Motor neuron (in vitro differentiated cells): ENCODE measurements around the gene NECTIN1. TPM values are rescaled to one million over a fixed set of nuclear protein-coding genes. Genes with fewer than 3 reads are reported as not detected.

ENCODE experiments used
- ATAC-seq, 8 experiments: fragments of 200-7000 bp; cut with Tn5 transposase; replicated peaks in 6 of 8; 2 replicates each; pipeline ENCODE4 v1.8.0; 2021; ENCODE audit warnings: mild to moderate bottlenecking in 8 of 8, moderate library complexity in 8 of 8
- H3K27ac ChIP-seq, 2 donors: fragments of 250-450 bp; sonication (Bioruptor Pico); 2 replicates each; pipeline ENCODE4 v1.9.0; 2021; ENCODE audit warnings: antibody characterized with exemption in 2 of 2, mild to moderate bottlenecking in 2 of 2, moderate library complexity in 1 of 2
- H3K4me1 ChIP-seq, 2 donors: fragments of 250-450 bp; sonication (Bioruptor Pico); replicated peaks in 1 of 2; 2 replicates each; pipeline ENCODE4 v1.6.1; 2021; ENCODE audit warnings: antibody characterized with exemption in 2 of 2, mild to moderate bottlenecking in 2 of 2, moderate library complexity in 1 of 2
- H3K4me3 ChIP-seq, 5 donors: fragments of 250-450 bp; sonication (Bioruptor Pico); 2 replicates each; pipeline ENCODE4 v1.9.0; 2021; ENCODE audit warnings: antibody characterized with exemption in 5 of 5, mild to moderate bottlenecking in 5 of 5, moderate library complexity in 4 of 5
- WGBS, 10 experiments: fragments of 450-650 bp; shearing (Covaris generic); methylation state at CpG; one replicate each; pipeline ENCODE4 v1.0.0; 2022; 5-methylcytosine and 5-hydroxymethylcytosine counted together
- in situ Hi-C, 9 experiments: fragments of 400-800 bp; cut with MboI; loops; one replicate each; pipeline ENCODE4 v1.15.0; 2021; ENCODE audit warnings: low sequenced_read_pairs in 9 of 9, low pct_unique_long_range_greater_than_20kb in 2 of 9; ENCODE audit not compliant: unreplicated experiment in 9 of 9
- total RNA-seq, 8 experiments: library from RNA; unstranded; fragments of 300-600 nt; gene quantifications; 2 replicates each; pipeline versions ENCODE4 v1.2.3 to v1.2.4, GENCODE V29; 2022

Gene NECTIN1
- total RNA-seq, 8 experiments from 2014 or later: 7.2 to 35.9 (median 19.1) TPM

GRCh38 chr11:119643876-119644225 lies 85.1 kb downstream of the NECTIN1 start:
- in situ Hi-C loops: no loop called here
- H3K4me3 ChIP-seq: no peak overlapping the region
- H3K27ac ChIP-seq: no peak overlapping the region
- no CpG with 5 or more reads among the region's 5 CpGs for WGBS, 10 experiments
- peak in 1 of 8 experiments; percentile 27 for ATAC-seq
- peaks cover 7 to 21% of the 10 kb centered on the region in 2 donors for H3K4me1 ChIP-seq

- in situ Hi-C loops: no loop called here
- 18 to 84% (median 60%) methylated on average over 1 to 5 of the region's 10 CpGs; no CpG with 5 or more reads in 4 of the 10 experiments for WGBS, 10 experiments
- ATAC-seq: peak in 3 of 8 experiments; percentile 12 to 49 (median 30)
These were observed 85.7 kb downstream of the NECTIN1 start for GRCh38 chr11:119643212-119643875.

DNA sequence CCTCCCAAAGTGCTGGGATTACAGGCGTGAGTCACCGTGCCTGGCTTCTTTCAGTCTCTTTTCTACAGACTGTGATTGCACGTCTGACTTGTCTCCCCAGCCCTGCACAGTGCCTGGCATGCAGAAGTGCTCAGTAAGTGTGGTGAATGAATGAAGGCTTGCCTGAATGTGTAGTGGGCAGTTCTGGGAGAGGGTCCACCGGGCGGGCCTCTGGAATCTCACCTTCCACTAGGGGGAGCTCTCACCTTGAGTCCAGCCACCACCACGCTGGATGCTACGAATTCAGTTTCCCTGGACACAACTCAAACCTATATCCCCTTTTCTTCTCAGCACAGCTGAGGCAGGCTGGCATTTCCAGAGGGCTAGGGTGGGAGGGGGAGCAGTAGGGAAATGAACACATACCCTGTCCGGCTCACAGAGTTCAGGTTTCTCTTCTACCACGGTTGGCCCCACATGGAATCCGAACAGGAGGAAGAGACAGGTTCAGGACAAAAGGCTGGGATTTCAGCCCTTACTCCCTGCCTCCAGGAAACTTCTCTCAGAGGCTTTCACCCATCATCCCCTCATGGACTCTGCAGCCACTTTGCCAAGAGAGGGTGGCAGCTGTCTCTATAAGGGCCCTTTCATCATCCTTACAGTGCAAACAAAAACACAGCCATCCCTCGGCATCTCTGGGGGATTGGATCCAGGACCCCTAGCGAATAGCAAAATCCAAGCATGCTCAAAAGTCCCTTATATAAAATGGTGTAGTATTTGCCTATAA lies 86.8 kb downstream of the NECTIN1 start:
- 51 to 100% (median 100%) methylated on average over 1 to 2 of the region's 12 CpGs; no CpG with 5 or more reads in 5 of the 10 experiments for WGBS, 10 experiments
- in situ Hi-C loops: no loop called here
- H3K27ac ChIP-seq: no peak overlapping the region
- H3K4me1 ChIP-seq: peaks cover 7 to 21% of the 10 kb centered on the region in 2 donors
- no peak overlapping the region for H3K4me3 ChIP-seq
- peak in 1 of 8 experiments; percentile 52 for ATAC-seq

More at GRCh38 chr11:119643212-119643875, 85.7 kb downstream of the NECTIN1 start:
- no peak overlapping the region for H3K4me3 ChIP-seq
- no peak overlapping the region for H3K27ac ChIP-seq
- peaks cover 7 to 21% of the 10 kb centered on the region in 2 donors for H3K4me1 ChIP-seq

GRCh38 chr11:119640541-119640940 lies 88.5 kb downstream of the NECTIN1 start:
- Histone ChIP-seq H3K4me1 (peaks cover 7 to 21% of the 10 kb centered on the region in 2 donors), H3K4me3 (no peak overlapping the region), H3K27ac (no peak overlapping the region)
- in situ Hi-C loops: no loop called here
- no peak for ATAC-seq
- WGBS, 10 experiments: 40 to 80% (median 55%) methylated on average over 1 to 5 of the region's 6 CpGs; no CpG with 5 or more reads in 3 of the 10 experiments

DNA sequence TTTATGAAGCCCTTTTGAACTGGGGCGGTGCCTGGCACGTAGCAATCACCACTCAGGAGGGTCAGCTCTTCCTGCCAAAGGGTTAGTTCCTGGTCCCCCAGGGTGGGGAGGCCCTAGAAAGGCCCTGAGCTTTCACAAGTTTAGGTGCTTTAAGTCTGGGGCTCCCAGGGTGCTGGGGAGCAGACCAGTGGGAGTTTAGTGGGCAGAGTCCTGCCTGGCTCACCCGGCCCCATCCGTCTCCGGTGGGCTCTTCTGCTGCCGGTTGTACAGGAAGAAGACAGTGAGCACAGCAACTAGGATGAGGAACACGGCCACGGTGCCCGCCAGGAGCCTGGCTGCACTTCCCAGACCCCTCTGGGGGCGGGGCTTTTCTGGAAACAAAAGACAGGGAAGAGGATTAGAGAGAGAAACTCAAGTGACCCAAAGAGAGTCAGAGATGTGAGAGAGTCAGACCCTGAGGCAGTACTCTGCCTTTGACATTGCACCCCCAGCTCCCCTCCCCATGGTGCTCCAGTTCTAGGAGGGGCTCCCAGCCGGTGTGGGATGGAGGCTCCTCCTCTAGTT lies 89.3 kb downstream of the NECTIN1 start:
- Histone ChIP-seq H3K27ac (no peak overlapping the region), H3K4me3 (no peak overlapping the region), H3K4me1 (peaks cover 7 to 21% of the 10 kb centered on the region in 2 donors)
- in situ Hi-C loops: no loop called here
- ATAC-seq: peak in 1 of 8 experiments; percentile 7
- WGBS, 10 experiments: 49 to 100% (median 69%) methylated on average over 1 to 11 of the region's 11 CpGs; no CpG with 5 or more reads in 5 of the 10 experiments

DNA sequence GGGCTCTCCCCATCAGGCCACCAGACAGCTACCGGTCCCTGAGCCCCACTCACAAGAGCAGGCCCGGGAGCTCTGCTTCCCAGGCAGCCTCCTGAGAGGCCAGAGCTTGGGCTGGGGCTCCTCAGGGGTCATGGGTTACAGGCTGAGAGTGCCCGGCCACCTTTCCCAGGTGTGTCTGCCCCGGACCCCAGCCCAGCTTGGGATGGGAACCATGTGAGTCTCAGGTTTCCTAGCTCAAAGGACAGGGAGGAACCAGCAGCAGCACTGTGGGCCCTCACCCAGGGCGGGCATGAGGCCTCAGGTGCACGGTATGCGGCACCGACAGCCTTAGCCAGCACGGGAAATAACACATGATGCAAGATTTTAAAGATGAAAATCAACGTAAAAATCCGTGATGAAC lies 90.1 kb downstream of the NECTIN1 start:
- 20 to 100% (median 93%) methylated on average over 2 to 6 of the region's 11 CpGs; no CpG with 5 or more reads in 3 of the 10 experiments for WGBS, 10 experiments
- Histone ChIP-seq H3K4me1 (peaks cover 7 to 21% of the 10 kb centered on the region in 2 donors), H3K4me3 (no peak overlapping the region), H3K27ac (no peak overlapping the region)
- no peak for ATAC-seq
- in situ Hi-C loops: no loop called here

- 82 to 100% methylated on average over 1 to 2 of the region's 4 CpGs; no CpG with 5 or more reads in 8 of the 10 experiments for WGBS, 10 experiments
These were observed 91.5 kb downstream of the NECTIN1 start for GRCh38 chr11:119637481-119637880.

DNA sequence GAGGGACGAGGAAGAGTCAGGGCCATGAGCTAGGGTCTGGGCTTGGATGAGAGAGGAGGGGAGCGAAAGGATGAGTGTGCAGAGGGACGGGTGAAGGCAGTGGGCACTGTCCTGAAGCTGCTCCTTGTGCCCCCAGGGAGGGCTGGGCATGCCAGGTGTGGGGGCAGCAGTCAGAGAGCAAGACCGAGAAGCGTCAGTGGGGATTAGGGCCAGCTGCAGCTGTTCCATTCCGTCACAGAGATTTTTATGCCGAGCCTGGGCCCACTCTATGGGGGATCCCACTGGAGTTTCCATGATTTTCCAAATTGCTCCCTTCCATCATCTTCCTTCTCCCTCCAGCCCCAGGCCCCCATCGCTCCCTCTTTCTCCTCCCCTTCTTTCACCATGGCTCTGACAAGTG lies 93.2 kb downstream of the NECTIN1 start:
- 20 to 100% (median 95%) methylated on average over 1 to 4 of the region's 8 CpGs; no CpG with 5 or more reads in 4 of the 10 experiments for WGBS, 10 experiments
- peaks cover 3 to 14% of the 10 kb centered on the region in 2 donors for H3K4me1 ChIP-seq
- no peak for ATAC-seq
- H3K27ac ChIP-seq: no peak overlapping the region
- no peak overlapping the region for H3K4me3 ChIP-seq
- in situ Hi-C loops: no loop called here

More at GRCh38 chr11:119637481-119637880, 91.5 kb downstream of the NECTIN1 start:
- Histone ChIP-seq H3K27ac (no peak overlapping the region), H3K4me1 (peaks cover 3 to 14% of the 10 kb centered on the region in 2 donors), H3K4me3 (no peak overlapping the region)
- no peak for ATAC-seq
- in situ Hi-C loops: no loop called here

DNA sequence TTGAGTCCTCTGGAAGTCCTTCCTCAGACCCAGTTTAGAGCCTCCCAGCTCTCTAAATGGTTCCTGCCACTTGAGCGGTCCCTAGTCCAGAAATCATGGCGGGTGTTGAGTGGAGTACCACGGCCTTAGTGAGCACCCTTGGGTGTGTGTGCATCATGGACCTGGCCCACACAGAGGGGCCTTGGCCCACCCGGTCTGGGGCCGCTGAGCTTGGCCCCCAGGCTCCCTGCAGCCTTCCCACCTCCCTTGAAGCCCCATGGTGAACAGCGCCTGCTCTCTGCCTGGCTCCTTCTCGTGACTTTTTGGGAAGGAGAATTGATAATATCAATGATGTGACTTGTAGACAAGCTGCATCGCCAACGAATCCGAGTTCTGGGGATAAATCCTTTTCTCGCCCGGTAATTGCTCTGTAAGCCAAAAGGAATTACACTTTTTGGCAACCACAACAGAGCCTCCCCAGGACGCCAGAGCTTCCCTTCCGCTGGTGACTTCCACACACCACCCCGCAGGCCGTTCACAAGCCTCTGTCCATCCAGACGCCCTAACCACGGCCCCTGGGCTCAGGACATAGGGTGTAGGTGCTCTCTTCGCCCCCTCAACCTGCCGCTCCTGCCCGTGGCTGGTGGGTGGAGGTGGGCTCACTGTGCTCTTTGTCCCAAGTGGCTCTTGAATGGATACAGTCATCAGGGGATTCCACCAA lies 93.8 kb downstream of the NECTIN1 start:
- Histone ChIP-seq H3K4me1 (peaks cover 4 to 13% of the 10 kb centered on the region in 2 donors), H3K27ac (no peak overlapping the region), H3K4me3 (no peak overlapping the region)
- WGBS, 10 experiments: 61 to 100% (median 90%) methylated on average over 1 to 14 of the region's 21 CpGs
- ATAC-seq: no peak
- in situ Hi-C loops: no loop called here

GRCh38 chr11:119634301-119634700 lies 94.7 kb downstream of the NECTIN1 start:
- in situ Hi-C loops: no loop called here
- Histone ChIP-seq H3K27ac (no peak overlapping the region), H3K4me3 (no peak overlapping the region), H3K4me1 (peaks cover 9 to 12% of the 10 kb centered on the region in 2 donors)
- 17 to 100% (median 100%) methylated on average over 1 to 4 of the region's 15 CpGs; no CpG with 5 or more reads in 3 of the 10 experiments for WGBS, 10 experiments
- ATAC-seq: no peak

DNA sequence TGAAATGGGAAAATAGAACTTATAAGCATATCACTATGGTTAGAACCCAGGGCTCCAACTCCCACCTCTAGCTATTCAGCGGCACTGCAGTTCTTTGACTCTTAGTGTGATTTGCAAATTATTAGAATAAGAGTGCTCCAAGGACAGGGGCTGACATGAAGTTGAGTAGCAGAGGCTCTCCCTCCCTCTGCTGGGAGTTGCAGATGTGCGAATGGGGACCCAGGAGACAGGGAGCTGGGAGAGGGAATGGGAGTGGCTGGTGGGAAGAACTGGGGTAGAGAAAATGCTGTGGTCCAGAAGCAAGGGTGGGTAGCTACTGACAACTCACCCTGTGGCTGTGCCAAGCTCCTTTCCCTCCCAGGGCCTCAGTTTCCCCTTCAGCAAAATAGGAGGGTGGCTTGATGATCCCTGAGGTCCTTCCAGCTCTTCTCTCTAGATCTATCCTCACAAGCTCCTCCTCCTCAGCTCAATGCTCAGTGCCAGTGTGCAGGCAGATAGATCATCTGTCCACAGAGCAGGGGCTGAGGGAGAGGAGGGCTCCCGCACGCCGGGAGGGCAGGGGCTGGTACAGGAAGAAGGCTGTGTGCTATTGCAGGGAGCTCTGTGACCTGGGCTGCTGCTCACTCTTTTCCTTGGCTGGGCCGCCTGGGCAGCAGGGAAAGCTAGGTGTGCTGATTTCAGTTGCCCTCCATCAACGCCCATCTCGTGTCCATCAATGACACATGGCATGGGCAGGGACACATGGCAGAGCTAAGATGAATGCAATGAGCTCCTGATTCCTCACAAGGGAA lies 99.0 kb downstream of the NECTIN1 start:
- in situ Hi-C loops: no loop called here

GRCh38 chr11:119629085-119629484 lies 99.9 kb downstream of the NECTIN1 start:
- Histone ChIP-seq H3K4me3 (no peak overlapping the region), H3K4me1 (peaks cover 22 to 33% of the 10 kb centered on the region in 2 donors), H3K27ac (no peak overlapping the region)
- in situ Hi-C loops: no loop called here
- no peak for ATAC-seq
- WGBS, 10 experiments: 100% methylated on average over 1 of the region's 9 CpGs; no CpG with 5 or more reads in 9 of the 10 experiments

More for the DNA sequence above, 99.0 kb downstream of the NECTIN1 start:
- Histone ChIP-seq H3K4me3 (no peak overlapping the region), H3K27ac (no peak overlapping the region), H3K4me1 (peaks cover 16 to 28% of the 10 kb centered on the region in 2 donors)
- WGBS, 10 experiments: 44 to 81% (median 67%) methylated on average over 1 to 6 of the region's 8 CpGs; no CpG with 5 or more reads in 4 of the 10 experiments
- ATAC-seq: peak in 2 of 8 experiments; percentile 22 to 49
